CD8-positive, alpha-beta memory T cell (primary cell): ENCODE data around the gene HTR4. TPM values are rescaled to one million over a fixed set of nuclear protein-coding genes. Genes with fewer than 3 reads are reported as not detected.
"Not testable (repeated sequence)": the region's sequence is repeated elsewhere in the genome, so short reads cannot be mapped to it uniquely, and the experiment has no call there.

Experiments used
- CTCF ChIA-PET: fragments of 350-600 bp; sonication (Branson Sonifier 250); formaldehyde crosslinking; loops from one replicate; lab custom pipeline; 2021; ENCODE audit warnings: antibody characterized with exemption; lab: Charles Lee
- POLR2A ChIA-PET: fragments of 350-600 bp; sonication (Branson Sonifier 250); formaldehyde crosslinking; loops from one replicate; lab custom pipeline; 2021; ENCODE audit warnings: antibody characterized with exemption; lab: Charles Lee
- DNase-seq, 5 donors: peaks; one replicate each; pipeline versions ENCODE4 v3.0.0 to v3.0.0-alpha.2; 2020 to 2022; ENCODE audit warnings: mixed read lengths in 1 of 5
- H3K27ac ChIP-seq: one replicate; pipeline ENCODE4 v1.7.0; 2013; ENCODE audit warnings: low read depth, mild to moderate bottlenecking, low read length, moderate library complexity
- H3K27me3 ChIP-seq: 2 replicates; pipeline ENCODE4 v1.7.0; 2013; ENCODE audit warnings: low read length, mild to moderate bottlenecking; ENCODE audit not compliant: insufficient read depth, poor library complexity, severe bottlenecking
- H3K36me3 ChIP-seq: 2 replicates; pipeline ENCODE4 v1.7.0; 2013; ENCODE audit warnings: mild to moderate bottlenecking, low read length, moderate library complexity; ENCODE audit not compliant: insufficient read depth
- H3K4me1 ChIP-seq: 2 replicates; pipeline ENCODE4 v1.7.0; 2013; ENCODE audit warnings: mild to moderate bottlenecking, low read length, moderate library complexity; ENCODE audit not compliant: insufficient read depth
- H3K4me3 ChIP-seq: 2 replicates; pipeline ENCODE4 v1.7.0; 2013; ENCODE audit warnings: mild to moderate bottlenecking, low read length
- H3K9me3 ChIP-seq: 2 replicates; pipeline ENCODE4 v1.7.0; 2013; ENCODE audit warnings: mild to moderate bottlenecking, low read length
- H3K27ac Mint-ChIP-seq, 8 donors: one replicate each; pipeline ENCODE4 v1.8.0; 2020 to 2021; ENCODE audit warnings: mixed read lengths in 8 of 8, mild to moderate bottlenecking in 6 of 8, inconsistent platforms in 3 of 8, moderate library complexity in 3 of 8
- H3K27me3 Mint-ChIP-seq, 2 donors: one replicate each; pipeline ENCODE4 v1.8.0; 2020 to 2021; ENCODE audit warnings: mixed read lengths in 2 of 2, mild to moderate bottlenecking in 1 of 2, moderate library complexity in 1 of 2
- H3K36me3 Mint-ChIP-seq, 3 donors: one replicate each; pipeline ENCODE4 v1.8.0; 2020 to 2021; ENCODE audit warnings: mixed read lengths in 3 of 3, inconsistent platforms in 1 of 3, mild to moderate bottlenecking in 1 of 3
- H3K4me1 Mint-ChIP-seq, 3 donors: one replicate each; pipeline ENCODE4 v1.8.0; 2020 to 2021; ENCODE audit warnings: mixed read lengths in 3 of 3, inconsistent platforms in 1 of 3, mild to moderate bottlenecking in 1 of 3
- H3K4me3 Mint-ChIP-seq, 7 donors: one replicate each; pipeline ENCODE4 v1.8.0; 2020 to 2021; ENCODE audit warnings: mixed read lengths in 7 of 7, mild to moderate bottlenecking in 6 of 7, moderate library complexity in 4 of 7, inconsistent platforms in 2 of 7
- H3K9me3 Mint-ChIP-seq, 5 donors: one replicate each; pipeline ENCODE4 v1.8.0; 2020 to 2022; ENCODE audit warnings: mixed read lengths in 5 of 5, mild to moderate bottlenecking in 3 of 5, moderate library complexity in 2 of 5, inconsistent platforms in 1 of 5
- polyA plus RNA-seq: library from polyadenylated mRNA; unstranded; fragments of 300-500 nt; fragmentation: Illumina TruSeq; gene quantifications from one replicate; pipeline ENCODE4 v1.2.3, GENCODE V29; 2021
- total RNA-seq, 2 experiments: library from RNA; stranded (reverse); gene quantifications; one replicate each; pipeline ENCODE4 v1.2.3, GENCODE V29; 2021

Gene HTR4
- total and polyA plus RNA-seq, 3 experiments from 2014 or later, result not detected

DNA sequence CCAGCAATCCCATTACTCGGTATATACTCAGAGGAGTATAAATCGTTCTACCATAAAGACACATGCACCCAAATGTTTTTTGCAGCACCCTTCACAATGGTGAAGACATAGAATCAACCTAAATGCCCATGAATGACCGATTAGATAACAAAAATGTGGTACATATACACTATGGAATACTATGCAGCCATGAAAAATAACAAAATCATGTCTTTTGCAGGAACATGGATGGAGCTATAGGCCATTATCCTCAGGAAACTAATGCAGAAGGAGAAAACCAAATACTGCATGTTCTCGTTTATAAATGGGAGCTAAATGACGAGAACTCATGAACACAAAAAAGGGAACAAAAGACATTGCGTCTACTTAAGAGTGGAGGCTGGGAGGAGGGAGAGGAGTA is 114.5 kb downstream of the HTR4 start:
- no peak overlapping the region for H3K4me3 Mint-ChIP-seq

DNA sequence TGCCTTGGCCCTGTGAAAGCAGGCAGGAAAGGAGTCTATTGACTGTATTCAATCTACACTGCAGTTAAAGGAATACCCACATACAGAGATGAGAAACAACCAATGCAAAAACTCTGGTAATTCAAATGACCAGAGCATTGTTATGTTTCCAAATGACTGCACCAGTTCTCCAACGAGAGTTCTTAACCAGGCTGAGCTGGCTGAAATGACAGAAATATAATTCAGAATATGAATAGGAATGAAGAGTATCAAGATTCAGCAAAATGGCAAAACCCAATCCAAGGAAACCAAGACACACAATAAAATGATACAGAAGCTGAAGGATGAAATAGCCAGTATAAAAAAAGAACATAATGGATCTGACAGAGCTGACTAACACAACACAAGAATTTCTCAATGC is 119.1 kb downstream of the HTR4 start:
- Histone ChIP-seq H3K4me3 (no peak overlapping the region), H3K27me3 (no peaks in the 10 kb centered on the region), H3K36me3 (no peaks in the 10 kb centered on the region), H3K27ac (no peak overlapping the region), H3K9me3 (no peaks in the 10 kb centered on the region), H3K4me1 (no peaks in the 10 kb centered on the region)
- Mint-ChIP-seq H3K4me1 (no peaks in the 10 kb centered on the region), H3K4me3 (no peak overlapping the region), H3K9me3 (peaks cover 0 to 8% (median 4%) of the 10 kb centered on the region in 5 donors), H3K36me3 (no peaks in the 10 kb centered on the region), H3K27me3 (peaks cover 6 to 35% of the 10 kb centered on the region in 2 donors), H3K27ac (no peak overlapping the region)
- no peak for DNase-seq
- POLR2A ChIA-PET, result no interaction called here
- CTCF ChIA-PET, result interaction anchor here (1.1 kb wide), 1 partner anchor 11 kb away, joined by 3 read pairs; no protein-coding TSS in a partner anchor

More for the DNA sequence above, 114.5 kb downstream of the HTR4 start:
- Mint-ChIP-seq H3K4me1 (no peaks in the 10 kb centered on the region), H3K9me3 (peaks cover 0 to 6% (median 4%) of the 10 kb centered on the region in 5 donors), H3K27me3 (peaks cover 6 to 13% of the 10 kb centered on the region in 2 donors), H3K27ac (no peak overlapping the region), H3K36me3 (no peaks in the 10 kb centered on the region)
- ChIA-PET CTCF (no interaction called here), POLR2A (no interaction called here)
- no peaks in the 10 kb centered on the region for H3K4me1 ChIP-seq
- no peak for DNase-seq
- no peaks in the 10 kb centered on the region for H3K27me3 ChIP-seq
- no peak overlapping the region for H3K4me3 ChIP-seq
- no peaks in the 10 kb centered on the region for H3K9me3 ChIP-seq
- H3K36me3 ChIP-seq, result no peaks in the 10 kb centered on the region
- no peak overlapping the region for H3K27ac ChIP-seq

DNA sequence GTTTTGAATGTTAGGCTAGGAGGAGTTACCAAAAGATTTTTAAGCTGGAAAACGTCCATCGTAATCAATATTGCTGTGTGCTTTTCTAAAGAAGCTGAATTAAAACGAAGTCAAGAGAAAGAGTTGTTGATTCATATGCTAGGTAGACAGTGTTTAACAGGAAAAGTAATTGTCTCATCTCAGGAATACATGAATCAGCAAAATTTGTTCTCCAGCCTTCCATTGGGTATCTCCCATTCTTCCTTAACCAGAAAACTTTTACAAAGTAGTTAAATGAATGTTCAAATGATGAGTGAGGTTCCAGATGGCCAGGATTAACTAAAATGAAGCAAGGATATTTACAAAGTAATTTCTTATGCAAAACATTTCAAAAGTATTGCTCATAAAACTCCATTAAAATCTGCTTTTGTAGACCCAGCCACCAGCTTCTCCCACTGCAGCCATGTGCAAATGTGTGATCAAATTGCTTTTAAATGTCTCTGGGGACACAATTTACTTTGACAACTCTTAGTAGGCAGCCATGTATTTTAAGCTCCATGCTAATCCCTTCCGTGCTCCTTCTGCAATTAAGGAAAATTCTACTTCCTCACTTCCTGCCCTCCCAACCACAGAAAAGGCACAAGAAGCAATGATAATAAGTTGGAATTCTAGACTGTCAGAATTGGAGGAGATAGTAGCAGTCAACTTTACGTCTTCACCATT is 121.2 kb downstream of the HTR4 start:
- no peaks in the 10 kb centered on the region for H3K36me3 ChIP-seq
- H3K4me3 Mint-ChIP-seq, result no peak overlapping the region
- H3K36me3 Mint-ChIP-seq, result peaks cover 0 to 6% (median 3%) of the 10 kb centered on the region in 3 donors
- H3K4me3 ChIP-seq, result no peak overlapping the region
- POLR2A ChIA-PET, result no interaction called here
- DNase-seq, result no peak
- H3K27me3 Mint-ChIP-seq, result peaks cover 5 to 35% of the 10 kb centered on the region in 2 donors
- no peak overlapping the region for H3K27ac ChIP-seq
- no peak overlapping the region for H3K27ac Mint-ChIP-seq
- H3K4me1 ChIP-seq, result no peaks in the 10 kb centered on the region
- peaks cover 7 to 15% (median 9%) of the 10 kb centered on the region in 5 donors for H3K9me3 Mint-ChIP-seq
- no peaks in the 10 kb centered on the region for H3K9me3 ChIP-seq
- no peaks in the 10 kb centered on the region for H3K27me3 ChIP-seq
- no peaks in the 10 kb centered on the region for H3K4me1 Mint-ChIP-seq
- CTCF ChIA-PET, result interaction anchor here (1.2 kb wide), 1 partner anchor 50 kb away, joined by 3 read pairs; no protein-coding TSS in a partner anchor

DNA sequence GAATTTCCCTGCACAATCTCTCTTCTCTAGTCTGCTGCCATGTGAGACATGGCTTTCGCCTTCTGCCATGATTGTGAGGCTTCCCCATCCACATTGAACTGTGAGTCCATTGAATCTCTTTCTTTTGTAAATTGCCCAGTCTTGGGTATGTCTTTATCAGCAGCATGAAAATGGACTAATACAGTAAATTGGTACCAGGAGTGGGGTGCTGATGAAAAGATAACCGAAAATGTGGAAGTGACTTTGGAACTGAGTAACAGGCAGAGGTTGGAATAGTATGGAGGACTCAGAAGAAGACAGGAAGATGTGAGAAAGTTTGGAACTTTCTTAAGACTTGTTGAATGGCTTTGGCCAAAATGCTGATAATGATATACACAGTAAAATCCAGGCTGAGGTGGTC is 124.9 kb downstream of the HTR4 start:
- H3K36me3 Mint-ChIP-seq, H3K27ac Mint-ChIP-seq, POLR2A ChIA-PET, H3K4me1 ChIP-seq, CTCF ChIA-PET, H3K4me3 Mint-ChIP-seq, H3K27me3 ChIP-seq, DNase-seq, H3K9me3 ChIP-seq, H3K36me3 ChIP-seq, H3K4me3 ChIP-seq, H3K27ac ChIP-seq, H3K4me1 Mint-ChIP-seq: not testable (repeated sequence)
- Mint-ChIP-seq H3K9me3 (peaks cover 7 to 15% (median 9%) of the 10 kb centered on the region in 5 donors), H3K27me3 (peaks cover 1 to 35% of the 10 kb centered on the region in 2 donors)

DNA sequence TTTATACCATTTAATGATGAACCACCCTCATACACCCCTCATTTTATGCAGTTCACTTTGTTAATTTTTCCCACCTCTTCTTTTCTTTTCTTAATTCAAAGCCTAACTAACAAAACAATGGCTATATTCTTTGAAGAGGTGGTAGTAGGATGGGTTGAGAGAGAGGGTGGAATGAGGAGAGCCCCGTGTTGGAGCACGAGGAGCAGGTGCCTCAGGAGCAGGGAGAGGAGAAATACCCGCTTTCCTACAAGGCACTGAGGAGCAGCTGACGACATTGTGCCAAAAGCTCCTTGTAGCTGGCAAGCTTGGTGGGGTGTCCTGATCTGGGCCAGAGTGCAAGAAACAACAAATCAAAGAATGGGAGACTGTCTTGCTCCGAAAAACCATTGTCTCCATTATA is 129.6 kb downstream of the HTR4 start:
- no peak overlapping the region for H3K4me3 Mint-ChIP-seq
- Histone ChIP-seq H3K4me1 (no peaks in the 10 kb centered on the region), H3K9me3 (no peaks in the 10 kb centered on the region), H3K36me3 (no peaks in the 10 kb centered on the region), H3K4me3 (no peak overlapping the region), H3K27ac (no peak overlapping the region), H3K27me3 (no peaks in the 10 kb centered on the region)
- no peak overlapping the region for H3K27ac Mint-ChIP-seq
- POLR2A ChIA-PET, result no interaction called here
- peaks cover 3 to 37% of the 10 kb centered on the region in 2 donors for H3K27me3 Mint-ChIP-seq
- H3K4me1 Mint-ChIP-seq, result no peaks in the 10 kb centered on the region
- H3K36me3 Mint-ChIP-seq, result peaks cover 0 to 5% (median 3%) of the 10 kb centered on the region in 3 donors
- H3K9me3 Mint-ChIP-seq, result peaks cover 5 to 10% (median 8%) of the 10 kb centered on the region in 5 donors
- no peak for DNase-seq
- CTCF ChIA-PET, result no interaction called here

DNA sequence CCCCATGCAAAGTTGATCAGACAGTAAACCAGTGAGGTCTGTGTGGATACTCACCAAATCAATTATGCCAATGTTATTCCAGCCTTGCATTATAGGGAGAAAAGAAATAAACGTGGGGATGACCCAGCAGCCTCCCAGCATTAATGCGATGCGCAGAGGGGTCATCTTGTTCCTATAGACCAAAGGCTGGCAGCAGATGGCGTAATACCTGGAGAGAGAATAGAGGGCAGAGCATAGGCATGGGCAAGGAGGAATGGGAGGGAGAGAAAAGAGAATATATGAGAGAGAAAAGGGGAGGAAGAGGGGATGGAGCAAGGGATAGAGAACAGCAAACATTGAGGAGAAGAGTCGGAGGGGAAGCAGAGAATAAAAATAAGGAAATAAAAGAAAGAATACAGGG is 131.2 kb downstream of the HTR4 start:
- no peak for DNase-seq
- Mint-ChIP-seq H3K27me3 (peaks cover 3 to 43% of the 10 kb centered on the region in 2 donors), H3K27ac (no peak overlapping the region), H3K4me1 (no peaks in the 10 kb centered on the region), H3K9me3 (no peaks in the 10 kb centered on the region), H3K4me3 (no peak overlapping the region), H3K36me3 (no peaks in the 10 kb centered on the region)
- no peaks in the 10 kb centered on the region for H3K4me1 ChIP-seq
- no peaks in the 10 kb centered on the region for H3K36me3 ChIP-seq
- H3K27ac ChIP-seq, result no peak overlapping the region
- CTCF ChIA-PET, result no interaction called here
- POLR2A ChIA-PET, result no interaction called here
- H3K4me3 ChIP-seq, result no peak overlapping the region
- H3K9me3 ChIP-seq, result no peaks in the 10 kb centered on the region
- no peaks in the 10 kb centered on the region for H3K27me3 ChIP-seq

DNA sequence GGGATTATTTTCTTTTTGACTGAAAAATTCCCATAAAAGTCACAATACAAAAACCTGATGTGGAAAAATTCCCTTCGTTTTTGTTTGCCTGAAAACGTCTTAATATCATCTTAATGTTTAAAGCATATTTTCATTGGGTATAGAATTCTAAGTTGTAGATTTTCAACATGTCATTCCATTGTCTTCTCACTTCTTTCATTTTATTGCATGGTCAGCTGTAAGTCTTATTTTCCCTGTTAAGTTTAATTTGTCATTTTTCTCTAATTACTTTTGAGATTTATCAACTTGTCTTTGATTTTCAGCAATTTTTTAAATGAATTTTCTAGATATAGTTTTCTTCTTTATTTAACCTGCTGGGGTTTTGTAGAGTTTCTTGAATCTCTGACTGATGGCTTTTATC is 138.9 kb downstream of the HTR4 start:
- H3K27me3 ChIP-seq, result no peaks in the 10 kb centered on the region
- H3K4me1 ChIP-seq, result no peaks in the 10 kb centered on the region
- H3K27me3 Mint-ChIP-seq, result peaks cover 2 to 11% of the 10 kb centered on the region in 2 donors
- no peak for DNase-seq
- peaks cover 0 to 8% (median 0%) of the 10 kb centered on the region in 5 donors for H3K9me3 Mint-ChIP-seq
- no peaks in the 10 kb centered on the region for H3K36me3 ChIP-seq
- H3K4me3 Mint-ChIP-seq, result no peak overlapping the region
- CTCF ChIA-PET, result no interaction called here
- H3K27ac Mint-ChIP-seq, result no peak overlapping the region
- no peak overlapping the region for H3K4me3 ChIP-seq
- no peaks in the 10 kb centered on the region for H3K4me1 Mint-ChIP-seq
- POLR2A ChIA-PET, result no interaction called here
- no peaks in the 10 kb centered on the region for H3K9me3 ChIP-seq
- no peaks in the 10 kb centered on the region for H3K36me3 Mint-ChIP-seq
- no peak overlapping the region for H3K27ac ChIP-seq

DNA sequence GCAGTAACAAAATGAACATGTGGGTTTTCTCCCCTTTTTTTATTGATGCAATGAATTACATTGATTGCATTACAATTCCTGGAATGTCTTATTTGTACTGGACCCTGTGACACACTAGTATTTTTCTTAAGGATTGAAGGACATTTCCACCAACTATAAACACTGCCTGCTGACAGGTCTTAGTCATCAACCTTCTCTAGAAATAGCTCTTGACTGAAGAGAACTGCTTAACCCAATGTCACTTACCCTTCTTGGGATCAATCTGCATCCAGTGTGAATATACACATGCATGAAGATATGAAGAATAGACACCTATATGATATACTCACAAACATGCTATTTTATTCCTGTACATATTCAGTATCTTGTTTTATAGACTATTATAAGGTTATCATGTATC is 140.0 kb downstream of the HTR4 start:
- Histone ChIP-seq H3K27me3 (no peaks in the 10 kb centered on the region), H3K36me3 (no peaks in the 10 kb centered on the region), H3K27ac (no peak overlapping the region), H3K4me3 (no peak overlapping the region), H3K4me1 (no peaks in the 10 kb centered on the region), H3K9me3 (no peaks in the 10 kb centered on the region)
- POLR2A ChIA-PET, result no interaction called here
- H3K27me3 Mint-ChIP-seq, result peaks cover 2% of the 10 kb centered on the region in 2 donors
- no peak overlapping the region for H3K4me3 Mint-ChIP-seq
- no peaks in the 10 kb centered on the region for H3K4me1 Mint-ChIP-seq
- H3K27ac Mint-ChIP-seq, result no peak overlapping the region
- no peaks in the 10 kb centered on the region for H3K36me3 Mint-ChIP-seq
- DNase-seq, result no peak
- peaks cover 0 to 8% (median 0%) of the 10 kb centered on the region in 5 donors for H3K9me3 Mint-ChIP-seq
- CTCF ChIA-PET, result no interaction called here
